Measurements from ENCODE around the gene MDC1. TPM values are rescaled to one million over a fixed set of nuclear protein-coding genes. Genes with fewer than 3 reads are reported as not detected.

Gene MDC1
- polyA plus RNA-seq, 1 of the 3 experiments (the other 2 are of a cell fraction): 10.4 TPM

DNA sequence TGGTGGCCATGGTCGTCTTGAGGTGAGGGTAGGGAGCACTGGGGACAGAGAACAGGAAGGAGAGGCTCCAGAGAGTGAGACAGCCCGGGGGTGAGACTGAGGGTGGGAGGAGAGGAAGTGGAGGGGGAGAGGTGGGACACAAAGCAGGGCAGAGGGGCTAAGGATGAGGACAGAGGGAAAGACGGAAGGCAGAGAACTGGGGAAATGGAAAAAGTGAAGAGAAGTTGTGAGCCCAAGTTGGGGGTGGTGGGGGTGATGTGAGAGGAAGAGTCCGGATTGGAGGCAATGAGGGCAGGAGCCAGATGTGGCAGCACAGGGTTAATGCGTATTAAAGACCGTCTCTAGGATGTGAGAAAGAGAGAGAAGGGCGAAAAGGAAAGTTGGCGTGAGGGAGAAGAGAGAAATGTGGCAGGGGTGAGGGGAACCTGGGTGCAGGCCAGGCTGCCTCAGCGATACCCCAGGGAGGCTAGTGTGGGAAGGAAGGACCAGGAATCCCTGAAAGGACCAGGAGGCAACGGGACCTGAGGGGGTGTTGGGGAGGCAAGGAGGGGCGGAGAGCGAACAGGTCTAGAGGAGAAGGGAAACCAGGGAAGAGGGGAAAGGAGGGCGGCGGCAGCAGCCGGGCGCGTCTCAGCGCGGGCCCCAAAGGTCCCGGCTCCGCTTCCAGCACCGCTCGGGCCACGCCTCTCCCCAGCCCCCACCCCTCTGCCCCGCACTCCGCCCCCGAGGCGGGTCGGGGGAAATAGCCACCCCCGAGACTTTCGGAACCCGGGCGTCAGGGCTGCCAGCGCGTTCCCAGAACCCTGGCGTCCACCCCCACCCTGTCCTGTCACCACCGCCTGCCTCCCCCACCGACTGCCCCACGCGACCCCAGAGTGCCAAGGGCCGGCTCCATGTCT, 30.8 kb downstream of the MDC1 start, which contains the start of gene PPP1R18:
Gene PPP1R18, minus strand, starts transcription at position 637 of the 899 bp plus-strand sequence. Its CDS starts 627 bp downstream, at position 10.
- Histone ChIP-seq H2AFZ (ENCODE audit: low read depth) (peak within 1 kb of the TSS; percentile 49), H3K4me3 (ENCODE audit: low read depth in 2 of 2, low read length in 1 of 2) (peak within 1 kb of the TSS; percentile 74 to 77), H3K36me3 (replicated peaks in 1 of 2; ENCODE audit: control insufficient read depth in 1 of 2, insufficient read depth in 2 of 2, low read length in 1 of 2) (peaks cover 0 to 11% of the 10 kb centered on the region in 2 experiments), H3K79me2 (ENCODE audit: insufficient read depth) (peaks cover 92% of the 10 kb centered on the region), H3K27me3 (ENCODE audit: insufficient read depth) (no peaks in the 10 kb centered on the region), H3K9me3 (no peaks in the 10 kb centered on the region), H3F3A (replicated peaks; ENCODE audit: insufficient read depth) (peaks cover 25% of the 10 kb centered on the region), H3K27ac (ENCODE audit: low read depth in 2 of 2, low read length in 1 of 2) (peak within 1 kb of the TSS; percentile 93 to 97), H3K9ac (peak within 1 kb of the TSS; percentile 97), H3K4me2 (peak within 1 kb of the TSS; percentile 98), H3K4me1 (ENCODE audit: control insufficient read depth in 1 of 2, insufficient read depth in 2 of 2, low read depth in 1 of 2, low read length in 1 of 2) (peaks cover 22 to 71% of the 10 kb centered on the region in 2 experiments; a peak in 3 of 4 replicates), H4K20me1 (ENCODE audit: insufficient read depth) (peaks cover 6% of the 10 kb centered on the region), H3K9me2 (no peaks in the 10 kb centered on the region)
- ChIA-PET POLR2A (interaction anchor here (0.5 kb wide), 1 partner anchor 19 kb away, joined by 4 read pairs; no protein-coding TSS in a partner anchor), CTCF (interaction anchor here (0.7 to 29.8 kb wide), 2 partner anchors 37 to 203 kb away, joined by 3 to 838 read pairs; partner anchors contain the start of genes FLOT1, MDC1 and TUBB)
- peak; percentile 84 for DNase-seq
- TF ChIP-seq POLR2AphosphoS5 (IDR thresholded peaks at IDR 0.05; ENCODE audit: low read depth, low read length): peak; percentile 38; the same call in 1 of the 2 replicates
- TF ChIP-seq RCOR1 (IDR thresholded peaks at IDR 0.05; ENCODE audit: low read length): no peak
- 3% methylated on average over 11 of the region's 41 CpGs for WGBS (ENCODE audit: low lambda C conversion rate)

DNA sequence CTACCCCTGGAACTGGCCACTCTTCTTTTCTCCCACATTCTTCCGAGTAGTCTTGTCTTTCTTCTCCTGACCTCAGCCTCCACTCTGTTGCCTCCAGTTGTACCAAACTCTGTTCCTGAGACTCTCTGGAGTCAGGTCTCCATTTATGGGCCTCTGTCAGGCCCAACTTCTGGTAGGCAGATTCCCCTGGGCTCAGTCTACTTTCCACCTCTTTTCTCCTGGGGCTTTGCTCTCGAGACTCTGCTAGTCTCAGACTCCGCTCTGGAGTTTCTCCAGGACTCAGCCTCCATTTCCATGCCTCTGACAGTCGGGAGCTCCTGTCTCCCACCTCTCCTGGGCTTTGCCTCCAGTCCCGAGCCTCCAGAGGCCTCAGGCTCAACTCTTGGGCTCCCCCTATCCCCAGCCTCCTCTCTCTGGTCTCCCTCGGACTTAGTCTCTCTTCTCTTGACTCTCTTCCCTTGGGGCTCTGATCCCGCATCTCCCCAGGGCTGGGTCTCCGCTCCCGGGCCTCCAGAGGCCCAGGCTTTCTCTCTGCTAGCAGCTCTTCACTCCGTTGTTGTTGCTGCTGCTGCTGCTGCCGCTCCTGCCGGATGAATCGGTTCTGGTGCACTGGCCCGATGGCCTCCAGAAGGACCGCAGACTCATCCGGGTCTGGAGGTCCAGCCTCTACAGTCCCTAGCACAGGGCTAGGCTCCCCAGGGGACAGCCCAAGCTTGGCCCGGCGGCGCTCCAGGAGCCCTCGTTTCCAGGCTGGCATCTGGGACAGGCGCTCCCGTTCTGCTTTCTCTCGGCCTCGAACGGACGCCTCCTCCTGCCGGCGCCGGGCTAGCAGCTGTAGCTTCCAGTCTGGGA, 31.7 kb downstream of the MDC1 start:
- peaks cover 25% of the 10 kb centered on the region for H3F3A ChIP-seq (replicated peaks; ENCODE audit: insufficient read depth)
- 34% methylated on average over 23 of the region's 29 CpGs for WGBS (ENCODE audit: low lambda C conversion rate)
- peak overlapping the region; percentile 98 for H3K4me2 ChIP-seq
- ChIA-PET CTCF (interaction anchor here (0.7 to 29.8 kb wide), 3 partner anchors 13 to 202 kb away, joined by 3 to 838 read pairs (median 8); partner anchors contain the start of genes DHX16, FLOT1, MDC1 and TUBB), POLR2A (interaction anchor here (0.5 kb wide), 1 partner anchor 20 kb away, joined by 4 read pairs; no protein-coding TSS in a partner anchor)
- TF ChIP-seq, protein P1, sequence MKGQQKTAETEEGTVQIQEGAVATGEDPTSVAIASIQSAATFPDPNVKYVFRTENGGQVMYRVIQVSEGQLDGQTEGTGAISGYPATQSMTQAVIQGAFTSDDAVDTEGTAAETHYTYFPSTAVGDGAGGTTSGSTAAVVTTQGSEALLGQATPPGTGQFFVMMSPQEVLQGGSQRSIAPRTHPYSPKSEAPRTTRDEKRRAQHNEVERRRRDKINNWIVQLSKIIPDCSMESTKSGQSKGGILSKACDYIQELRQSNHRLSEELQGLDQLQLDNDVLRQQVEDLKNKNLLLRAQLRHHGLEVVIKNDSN (IDR thresholded peaks at IDR 0.05; ENCODE audit: borderline replicate concordance, low read depth): no peak
- TF ChIP-seq, protein P2, sequence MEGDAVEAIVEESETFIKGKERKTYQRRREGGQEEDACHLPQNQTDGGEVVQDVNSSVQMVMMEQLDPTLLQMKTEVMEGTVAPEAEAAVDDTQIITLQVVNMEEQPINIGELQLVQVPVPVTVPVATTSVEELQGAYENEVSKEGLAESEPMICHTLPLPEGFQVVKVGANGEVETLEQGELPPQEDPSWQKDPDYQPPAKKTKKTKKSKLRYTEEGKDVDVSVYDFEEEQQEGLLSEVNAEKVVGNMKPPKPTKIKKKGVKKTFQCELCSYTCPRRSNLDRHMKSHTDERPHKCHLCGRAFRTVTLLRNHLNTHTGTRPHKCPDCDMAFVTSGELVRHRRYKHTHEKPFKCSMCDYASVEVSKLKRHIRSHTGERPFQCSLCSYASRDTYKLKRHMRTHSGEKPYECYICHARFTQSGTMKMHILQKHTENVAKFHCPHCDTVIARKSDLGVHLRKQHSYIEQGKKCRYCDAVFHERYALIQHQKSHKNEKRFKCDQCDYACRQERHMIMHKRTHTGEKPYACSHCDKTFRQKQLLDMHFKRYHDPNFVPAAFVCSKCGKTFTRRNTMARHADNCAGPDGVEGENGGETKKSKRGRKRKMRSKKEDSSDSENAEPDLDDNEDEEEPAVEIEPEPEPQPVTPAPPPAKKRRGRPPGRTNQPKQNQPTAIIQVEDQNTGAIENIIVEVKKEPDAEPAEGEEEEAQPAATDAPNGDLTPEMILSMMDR (IDR thresholded peaks at IDR 0.05): peak; percentile 31
- TF ChIP-seq SIN3A (IDR thresholded peaks at IDR 0.05; ENCODE audit: borderline replicate concordance, low read depth, low read length) (no peak), NFIC (IDR thresholded peaks at IDR 0.05; ENCODE audit: borderline replicate concordance) (no peak), RXRA (IDR thresholded peaks at IDR 0.05; ENCODE audit: borderline replicate concordance, low read depth) (no peak), MEF2A (IDR thresholded peaks at IDR 0.05; ENCODE audit: borderline replicate concordance, low read depth) (no peak)
- TF ChIP-seq, protein P3, sequence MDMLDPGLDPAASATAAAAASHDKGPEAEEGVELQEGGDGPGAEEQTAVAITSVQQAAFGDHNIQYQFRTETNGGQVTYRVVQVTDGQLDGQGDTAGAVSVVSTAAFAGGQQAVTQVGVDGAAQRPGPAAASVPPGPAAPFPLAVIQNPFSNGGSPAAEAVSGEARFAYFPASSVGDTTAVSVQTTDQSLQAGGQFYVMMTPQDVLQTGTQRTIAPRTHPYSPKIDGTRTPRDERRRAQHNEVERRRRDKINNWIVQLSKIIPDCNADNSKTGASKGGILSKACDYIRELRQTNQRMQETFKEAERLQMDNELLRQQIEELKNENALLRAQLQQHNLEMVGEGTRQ (IDR thresholded peaks at IDR 0.05; ENCODE audit: borderline replicate concordance, low read depth, low read length): no peak
- H3K79me2 ChIP-seq (ENCODE audit: insufficient read depth): peaks cover 100% of the 10 kb centered on the region
- H3K36me3 ChIP-seq (replicated peaks in 1 of 2; ENCODE audit: control insufficient read depth in 1 of 2, insufficient read depth in 2 of 2, low read length in 1 of 2): peaks cover 0 to 18% of the 10 kb centered on the region in 2 experiments
- no peaks in the 10 kb centered on the region for H3K9me2 ChIP-seq
- no peaks in the 10 kb centered on the region for H3K27me3 ChIP-seq (ENCODE audit: insufficient read depth)
- no peak overlapping the region for H2AFZ ChIP-seq (ENCODE audit: low read depth)
- peaks cover 26 to 72% of the 10 kb centered on the region in 2 experiments; a peak in 3 of 4 replicates for H3K4me1 ChIP-seq (ENCODE audit: control insufficient read depth in 1 of 2, insufficient read depth in 2 of 2, low read depth in 1 of 2, low read length in 1 of 2)
- peak overlapping the region; percentile 97 for H3K9ac ChIP-seq
- H3K27ac ChIP-seq (ENCODE audit: low read depth in 2 of 2, low read length in 1 of 2): peak overlapping the region; percentile 93 to 97
- no peak for DNase-seq
- H3K9me3 ChIP-seq: no peaks in the 10 kb centered on the region
- H4K20me1 ChIP-seq (ENCODE audit: insufficient read depth): peaks cover 15% of the 10 kb centered on the region
- peak overlapping the region; percentile 74 to 77 for H3K4me3 ChIP-seq (ENCODE audit: low read depth in 2 of 2, low read length in 1 of 2)

Data from SK-N-SH (cell line).